Measurements from ENCODE around the gene DCAF15.

The DCAF15 gene

DNA sequence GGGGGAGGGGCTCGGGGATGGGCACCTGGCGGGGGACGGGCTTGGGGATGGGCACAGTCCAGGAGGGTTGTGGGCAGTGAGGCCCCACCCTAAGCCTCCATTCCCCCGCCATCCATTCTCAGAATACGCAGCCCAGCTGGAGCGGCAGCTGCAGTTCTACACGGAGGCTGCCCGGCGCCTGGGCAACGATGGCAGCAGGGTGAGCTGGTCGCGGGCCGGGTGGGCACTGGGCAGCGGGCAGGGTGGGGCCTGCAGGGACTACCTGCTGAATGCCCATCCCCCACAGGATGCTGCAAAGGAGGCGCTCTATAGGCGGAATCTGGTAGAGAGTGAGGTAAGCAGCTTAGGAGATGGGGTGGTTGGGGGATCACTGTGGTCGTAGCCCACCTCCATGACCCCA, 22.4 kb upstream of the DCAF15 start:
- DNase-seq (ENCODE audit: low read depth in 1 of 2, low spot score in 1 of 2), result no peak

DNA sequence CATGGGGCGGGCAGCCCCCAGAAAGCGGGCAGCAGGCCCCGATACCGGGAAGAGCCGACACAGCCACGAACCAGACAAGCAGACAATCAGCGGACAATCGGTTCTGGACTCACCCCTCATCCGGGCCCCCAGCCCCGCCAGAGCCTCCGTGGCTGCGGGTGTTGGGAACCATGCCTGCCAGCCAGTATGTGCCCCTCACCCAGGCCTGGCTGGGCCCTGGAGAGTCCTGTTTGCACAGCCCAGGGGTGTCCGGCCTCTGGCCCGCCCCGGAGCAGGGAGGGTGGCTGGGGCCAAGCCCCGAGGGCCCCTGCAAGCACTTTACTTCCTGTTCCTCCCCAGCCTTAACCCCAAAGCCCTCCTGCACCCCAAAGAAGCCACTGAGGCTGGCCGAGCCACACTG, 21.9 kb upstream of the DCAF15 start:
- DNase-seq (ENCODE audit: low read depth in 1 of 2, low spot score in 1 of 2), result no peak

DNA sequence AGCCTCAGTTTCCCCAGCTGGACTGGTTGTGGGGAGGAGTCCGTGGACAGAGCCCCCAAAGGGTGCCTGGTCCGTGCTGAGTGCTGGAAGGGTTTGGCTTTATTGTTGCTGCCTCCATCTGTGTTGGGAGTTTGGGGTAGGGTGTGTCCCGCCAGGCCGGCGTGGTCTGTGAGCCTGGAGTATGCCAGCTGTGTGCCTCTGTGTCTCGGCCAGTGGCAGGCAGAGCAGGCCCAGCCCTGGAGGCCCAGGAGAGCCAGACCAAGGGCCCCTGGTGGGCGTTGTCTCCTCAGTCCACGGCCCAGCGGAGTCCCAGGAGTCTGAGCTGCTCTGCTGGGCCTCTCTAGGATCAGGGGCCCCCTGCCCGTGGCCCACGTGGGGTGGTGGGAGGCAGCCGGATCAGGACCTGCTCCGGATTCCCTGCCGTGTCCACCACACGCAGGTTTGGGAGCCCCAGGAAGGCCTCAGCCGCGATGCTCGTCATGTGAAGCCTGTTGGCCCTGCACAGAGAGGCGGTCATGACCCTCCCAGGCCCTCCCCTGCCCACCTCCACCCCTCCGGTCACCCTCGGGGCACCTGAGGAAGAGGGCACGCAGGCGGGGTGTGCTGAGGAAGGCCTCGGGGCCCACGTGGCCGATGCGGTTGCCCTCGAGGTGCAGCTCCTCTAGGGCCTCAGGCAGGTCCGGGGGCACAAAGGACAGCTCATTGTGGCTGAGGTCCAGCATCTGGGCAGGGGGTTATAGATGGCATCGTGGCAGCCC, 20.7 kb upstream of the DCAF15 start:
- no peak for DNase-seq (ENCODE audit: low read depth in 1 of 2, low spot score in 1 of 2)

DNA sequence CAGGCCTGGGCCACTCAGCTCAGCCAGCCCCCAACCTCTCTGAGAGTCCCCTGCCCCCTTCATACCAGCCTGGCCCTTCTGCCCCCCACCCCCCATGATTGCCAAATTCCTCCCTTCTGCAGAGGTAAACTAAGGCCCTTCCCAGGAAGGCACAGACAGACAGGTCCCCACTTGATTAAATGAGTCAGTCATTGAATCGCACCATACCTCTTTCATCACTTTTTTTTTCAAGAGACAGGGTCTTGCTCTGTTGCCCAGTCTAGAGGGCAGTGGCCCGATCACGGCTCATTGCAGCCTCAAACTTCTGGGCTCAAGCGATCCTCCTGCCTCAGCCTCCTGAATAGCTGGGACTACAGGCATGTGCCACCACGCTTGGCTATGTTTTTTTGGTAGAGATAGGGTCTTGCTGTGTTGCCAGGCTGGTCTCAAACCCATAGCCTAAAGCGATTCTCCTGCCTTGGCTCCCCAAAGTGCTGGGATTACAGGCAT, 20.1 kb upstream of the DCAF15 start:
- no peak for DNase-seq (ENCODE audit: low read depth in 1 of 2, low spot score in 1 of 2)

DNA sequence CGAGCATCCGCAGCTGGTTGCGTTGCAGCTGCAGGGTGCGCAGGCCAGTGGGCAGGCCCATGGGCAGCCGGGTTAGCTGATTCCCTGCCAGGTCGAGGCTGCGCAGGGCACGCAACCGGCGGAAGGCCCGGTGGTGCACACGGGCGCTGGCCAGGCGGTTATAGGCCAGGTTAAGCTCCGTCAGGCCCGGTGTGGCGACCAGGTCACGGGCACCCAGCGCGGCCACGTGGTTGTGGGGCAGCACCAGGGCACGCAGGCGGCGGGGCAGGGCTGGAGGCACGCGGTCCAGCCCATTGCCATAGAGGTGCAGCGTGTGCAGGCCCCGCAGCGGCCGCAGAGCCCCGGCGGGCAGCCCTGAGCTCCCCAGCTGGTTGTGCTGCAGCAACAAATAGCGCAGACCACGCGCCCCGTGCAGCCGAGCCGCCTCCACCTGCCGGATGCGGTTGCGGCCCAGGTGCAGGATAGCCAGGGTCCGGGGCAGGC, 19.4 kb upstream of the DCAF15 start:
- DNase-seq (ENCODE audit: low read depth in 1 of 2, low spot score in 1 of 2), result no peak

DNA sequence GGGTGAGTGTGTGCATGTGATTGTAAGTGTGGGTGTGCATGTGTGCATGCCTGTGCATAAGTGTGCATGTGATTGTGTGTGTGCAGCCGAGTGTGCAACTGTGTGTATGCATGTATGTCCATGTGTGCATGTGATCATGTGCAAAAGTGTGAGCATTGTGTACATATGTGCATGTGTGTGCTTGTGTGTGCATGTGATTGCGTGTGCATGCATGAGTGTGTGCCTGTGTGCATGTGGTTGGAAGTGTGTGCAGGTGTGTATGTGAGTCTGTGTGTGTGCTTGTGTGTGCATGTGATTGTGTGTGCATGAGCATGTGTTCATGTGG, 17.6 kb upstream of the DCAF15 start:
- no peak for DNase-seq (ENCODE audit: low read depth in 1 of 2, low spot score in 1 of 2)

DNA sequence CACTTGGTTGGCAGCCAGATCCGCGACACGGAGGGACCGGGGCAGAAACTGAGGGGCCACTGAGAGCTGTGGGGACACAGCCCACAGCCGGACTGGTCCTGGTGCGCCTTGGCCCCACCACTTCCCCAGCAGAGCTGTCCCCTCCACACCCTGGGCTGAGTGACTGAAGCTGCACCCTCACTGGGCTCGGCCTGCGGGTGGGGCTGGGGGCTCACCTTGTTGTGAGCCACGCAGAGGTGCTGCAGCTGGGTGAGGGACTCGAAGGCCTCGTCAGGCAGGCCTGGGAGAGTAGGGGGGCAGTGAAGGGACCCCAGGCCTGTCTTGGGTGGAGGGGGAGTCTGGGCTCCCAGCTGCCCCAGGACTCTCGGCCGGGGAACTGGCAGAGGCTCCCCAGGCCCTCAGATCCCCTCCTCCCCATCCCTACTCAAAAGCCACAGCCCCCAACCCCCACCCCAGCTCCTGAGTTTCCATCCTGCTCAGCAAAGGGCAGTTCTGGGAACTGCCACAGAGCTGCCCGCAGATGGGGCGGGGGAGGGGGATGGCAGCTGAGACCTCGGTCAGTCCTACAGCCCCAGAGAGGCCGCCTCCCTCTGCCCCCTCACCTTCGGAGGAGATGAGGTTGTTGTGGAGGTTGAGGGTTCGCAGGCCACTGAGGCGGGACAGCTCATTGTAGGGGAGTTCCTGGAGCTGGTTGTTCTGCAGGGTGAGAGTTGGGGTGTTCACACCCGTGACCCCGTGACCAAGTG, 16.4 kb upstream of the DCAF15 start:
- DNase-seq (ENCODE audit: low read depth in 1 of 2, low spot score in 1 of 2), result no peak

DNA sequence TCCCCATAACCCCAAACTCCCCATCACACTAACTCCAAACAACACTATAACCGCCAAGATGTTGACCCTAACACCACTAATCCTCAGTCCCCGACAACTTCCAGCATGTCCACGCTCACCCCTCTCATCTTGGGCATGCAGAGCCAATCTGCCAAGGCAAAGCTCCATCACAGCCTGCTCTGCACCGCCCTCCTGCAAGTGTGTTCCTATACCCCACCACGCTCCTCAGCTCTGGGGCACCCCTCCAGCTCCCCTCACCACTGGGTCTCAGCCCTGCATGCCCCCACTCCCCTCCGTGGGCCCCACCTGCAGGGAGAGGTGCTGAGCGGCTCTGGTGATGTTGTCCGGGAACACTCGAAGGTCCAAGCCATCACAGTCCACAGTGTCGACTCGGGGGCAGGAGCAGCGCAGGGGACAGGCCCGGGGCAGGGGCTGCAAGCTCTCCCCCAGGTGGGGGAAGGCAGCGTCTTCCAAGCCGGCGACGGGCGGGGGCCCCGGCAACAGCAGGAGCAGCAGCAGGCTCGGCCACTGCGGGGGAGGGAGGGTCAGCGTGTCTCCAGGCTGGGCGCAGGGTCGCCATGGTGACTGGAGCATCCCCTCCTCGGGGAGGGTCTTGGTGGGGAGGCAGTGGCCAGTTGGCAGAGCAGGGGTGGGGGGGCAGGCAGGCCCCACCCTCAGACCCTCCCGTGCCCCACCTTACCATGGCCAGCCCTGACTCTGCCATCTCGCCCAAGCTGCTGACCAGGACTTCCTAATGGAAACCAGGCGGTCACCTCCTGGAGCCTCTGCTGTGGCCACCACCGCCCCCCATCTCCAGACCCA, 14.6 kb upstream of the DCAF15 start:
- no peak for DNase-seq (ENCODE audit: low read depth in 1 of 2, low spot score in 1 of 2)

DNA sequence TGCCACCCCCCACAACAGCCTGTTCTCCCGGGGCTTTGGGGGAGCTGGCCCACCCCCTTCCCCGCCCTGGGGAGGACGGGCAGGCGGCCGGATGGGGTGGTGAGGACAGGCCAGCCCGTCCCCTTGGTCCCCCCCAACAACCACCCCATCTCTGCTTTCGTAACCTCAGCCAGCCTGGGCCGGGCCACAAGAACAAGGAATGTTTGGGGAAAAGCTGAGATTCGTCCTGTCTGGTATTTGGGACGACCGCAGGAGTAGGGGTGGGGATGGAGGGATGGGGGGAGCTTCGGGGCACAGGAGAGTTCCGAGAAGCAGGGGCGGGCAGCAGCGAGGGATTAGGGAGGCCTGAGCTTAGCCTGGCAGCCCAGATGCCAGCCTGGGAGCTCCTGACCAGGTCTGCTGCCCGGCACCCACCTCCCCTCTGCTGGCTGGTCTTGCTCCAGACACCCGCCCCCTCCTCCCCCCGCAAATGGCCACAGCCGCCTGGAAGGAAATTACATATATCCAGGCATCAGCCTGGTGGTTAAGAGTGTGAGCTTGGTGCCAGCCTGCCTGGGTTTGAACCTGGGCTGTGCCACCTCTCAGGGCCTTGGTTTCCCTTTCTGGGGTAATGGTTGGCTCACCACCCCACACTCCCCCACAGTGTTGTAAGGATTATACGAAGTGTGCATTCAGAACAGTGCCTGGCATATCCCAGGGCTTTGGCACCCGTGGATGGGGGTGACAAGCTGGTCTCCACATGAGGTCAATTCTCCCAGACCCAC, 13.8 kb upstream of the DCAF15 start, which contains the start of gene PODNL1:
PODNL1 (minus strand) TSS at position 117 of the 764 bp plus-strand sequence. CDS start 236 bp downstream, outside the sequence.
- no peak for DNase-seq (ENCODE audit: low read depth in 1 of 2, low spot score in 1 of 2)

DNA sequence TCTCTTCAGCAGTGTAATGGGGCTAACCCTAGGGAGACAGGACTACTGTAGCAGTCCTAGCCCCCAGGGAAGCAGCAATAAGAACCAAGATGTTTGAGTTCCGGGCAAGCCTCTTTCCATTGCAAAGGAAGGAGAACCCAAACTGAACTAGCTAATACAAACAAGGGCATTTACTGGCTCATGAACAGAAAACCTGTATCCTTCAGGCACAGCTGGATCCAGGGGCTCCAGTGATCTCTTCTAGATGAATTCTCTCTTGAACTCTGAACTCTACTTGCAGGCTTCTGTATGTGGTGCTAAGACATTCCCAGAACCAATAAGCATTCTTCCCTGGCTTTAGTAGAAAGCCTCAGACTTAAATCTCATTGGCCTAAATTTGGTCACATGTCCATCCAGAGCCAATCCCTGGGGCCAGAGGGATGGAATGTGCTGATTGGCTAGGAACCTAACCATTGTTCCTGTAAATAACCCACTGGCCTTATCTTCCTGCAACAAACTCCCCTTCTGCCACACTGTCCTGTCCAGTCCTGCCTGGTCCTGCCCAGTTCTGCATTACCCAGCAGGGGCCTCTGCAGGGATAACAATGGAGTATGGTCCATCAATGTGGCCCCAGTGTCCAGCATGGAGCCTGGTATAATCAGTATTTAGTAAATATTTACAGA, 10.2 kb upstream of the DCAF15 start:
- no peak for DNase-seq (ENCODE audit: low read depth in 1 of 2, low spot score in 1 of 2)

DNA sequence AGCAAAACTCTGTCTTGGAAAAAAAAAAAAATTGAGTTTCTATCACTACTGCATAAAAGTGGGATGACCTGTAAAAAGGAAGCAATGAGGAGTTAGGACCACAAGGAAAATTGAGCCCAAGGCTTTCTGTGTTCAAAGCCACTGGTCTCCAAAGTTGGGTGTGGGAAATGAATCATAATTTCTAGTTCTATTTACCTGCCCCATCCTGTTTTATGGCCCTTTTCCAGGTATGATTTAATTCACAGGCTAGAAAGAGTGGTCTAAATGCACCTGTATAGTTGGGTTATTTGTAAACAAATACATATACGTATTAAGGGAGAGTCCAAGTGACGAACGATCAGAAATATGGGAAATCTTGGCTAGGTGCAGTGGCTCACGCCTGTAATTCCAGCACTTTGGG, 5.9 kb upstream of the DCAF15 start:
- DNase-seq (ENCODE audit: low read depth in 1 of 2, low spot score in 1 of 2), result no peak

DNA sequence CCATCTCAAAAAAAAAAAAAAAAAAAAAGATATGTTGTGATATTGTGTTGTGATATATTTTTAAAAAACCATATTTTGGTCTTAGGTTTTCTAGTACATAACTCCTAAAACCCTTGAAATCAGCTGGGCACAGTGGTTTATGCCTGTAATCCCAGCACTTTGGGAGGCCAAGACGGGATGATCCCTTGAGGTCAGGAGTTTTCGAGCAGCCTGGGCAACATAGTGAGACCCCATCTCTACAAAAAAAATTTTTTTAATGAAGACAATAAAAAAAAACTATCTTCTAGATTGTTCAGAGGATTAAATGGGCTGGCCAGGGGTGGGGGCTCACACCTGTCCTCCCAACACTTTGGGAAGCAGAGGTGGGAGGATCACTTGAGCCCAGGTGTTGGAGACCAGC, 1.3 kb upstream of the DCAF15 start:
- DNase-seq (ENCODE audit: low read depth in 1 of 2, low spot score in 1 of 2), result no peak

DNA sequence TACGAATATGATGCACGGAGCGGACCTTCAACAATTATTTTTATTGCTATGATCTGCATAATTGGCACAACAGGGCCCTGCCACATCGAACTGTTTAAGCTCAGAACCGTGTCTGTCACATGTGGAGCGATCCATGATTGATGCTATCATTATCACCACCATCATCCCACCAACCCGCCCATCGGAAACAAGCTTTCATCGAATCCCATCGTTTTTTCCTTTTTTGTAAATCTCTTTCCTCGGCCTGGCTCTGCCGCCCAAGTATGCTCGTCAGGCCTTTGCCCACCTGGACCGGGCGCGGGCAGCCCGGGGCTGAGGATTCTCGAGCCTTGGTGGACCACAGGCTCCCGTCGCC, 533 bp upstream of the DCAF15 start:
- no peak for DNase-seq (ENCODE audit: low read depth in 1 of 2, low spot score in 1 of 2)

DNA sequence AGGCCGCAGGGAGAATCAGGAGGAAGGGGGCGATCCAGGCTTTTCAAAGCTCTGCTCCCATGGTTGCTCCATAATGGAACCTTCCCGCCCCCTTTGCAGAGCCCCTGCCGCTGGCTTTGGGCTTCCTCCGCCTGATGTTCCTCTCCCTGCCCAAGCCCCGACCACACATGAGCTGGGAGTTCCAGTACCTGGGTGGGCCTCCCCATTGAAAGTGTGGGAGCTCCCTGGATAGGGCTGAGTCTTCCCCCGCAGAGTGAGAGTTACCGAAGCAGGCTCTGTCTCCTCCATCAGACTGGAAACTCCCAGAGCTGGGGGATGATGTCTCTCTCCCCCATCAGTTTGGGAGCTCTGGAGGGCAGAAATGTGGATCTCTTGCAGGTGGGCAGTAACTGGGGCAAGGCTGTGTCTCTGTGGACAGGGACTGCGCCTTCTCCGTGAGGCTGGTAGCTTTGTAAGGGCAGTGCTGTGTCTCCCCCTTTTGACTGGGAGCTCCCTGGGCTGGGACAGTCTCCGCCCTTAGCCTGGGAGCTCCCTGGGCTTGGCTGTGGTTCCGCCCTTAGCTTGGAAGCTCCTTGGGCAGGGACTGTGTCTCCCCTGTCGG, 722 bp downstream of the DCAF15 start:
- no peak for DNase-seq (ENCODE audit: low read depth in 1 of 2, low spot score in 1 of 2)

DNA sequence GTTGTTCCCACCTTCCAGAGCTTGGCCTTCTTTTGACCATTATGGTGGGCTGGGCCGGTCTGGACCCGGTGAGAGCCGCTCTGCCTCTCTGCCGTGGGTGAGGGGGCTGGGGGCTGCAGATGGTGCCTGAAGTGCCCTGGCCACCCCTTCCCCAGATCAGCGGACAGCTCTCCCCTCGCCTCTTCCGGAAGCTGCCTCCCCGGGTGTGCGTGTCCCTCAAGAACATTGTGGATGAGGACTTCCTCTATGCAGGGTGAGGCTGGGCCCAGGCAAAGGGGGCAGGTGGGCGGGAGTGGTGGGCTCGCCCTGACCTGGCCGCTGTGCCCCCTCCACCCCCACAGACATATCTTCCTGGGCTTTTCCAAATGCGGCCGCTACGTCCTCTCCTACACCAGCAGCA, 1.9 kb downstream of the DCAF15 start:
- DNase-seq (ENCODE audit: low read depth in 1 of 2, low spot score in 1 of 2), result no peak

DNA sequence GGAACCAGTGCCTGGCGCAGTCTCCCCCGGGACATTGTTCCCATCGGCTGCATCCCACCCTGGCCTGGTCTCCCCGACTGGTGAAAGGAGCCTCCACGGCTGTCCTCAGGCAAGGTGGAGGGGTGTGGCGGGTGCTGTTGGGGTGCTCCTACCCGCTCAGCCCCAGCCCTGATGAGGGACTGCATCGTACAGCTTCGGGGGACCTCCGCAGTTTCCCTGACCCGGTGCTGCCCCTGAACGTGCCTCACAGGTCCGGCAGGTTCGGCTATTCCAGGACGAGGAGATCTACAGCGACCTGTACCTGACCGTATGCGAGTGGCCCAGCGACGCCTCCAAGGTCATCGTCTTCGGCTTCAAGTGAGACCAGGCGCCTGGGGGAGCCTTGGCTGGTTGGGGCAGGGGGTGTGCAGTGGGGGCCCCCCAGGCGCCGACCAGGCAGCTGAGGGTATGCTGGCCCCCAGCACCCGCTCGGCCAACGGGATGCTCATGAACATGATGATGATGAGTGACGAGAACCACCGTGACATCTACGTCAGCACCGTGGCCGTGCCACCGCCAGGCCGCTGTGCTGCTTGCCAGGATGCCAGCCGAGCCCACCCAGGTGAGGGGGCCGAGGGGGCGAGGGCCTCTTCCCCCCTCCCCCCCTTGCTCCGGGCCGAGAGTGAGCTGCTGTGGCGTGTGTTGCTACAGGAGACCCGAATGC, 3.5 kb downstream of the DCAF15 start:
- no peak for DNase-seq (ENCODE audit: low read depth in 1 of 2, low spot score in 1 of 2)

DNA sequence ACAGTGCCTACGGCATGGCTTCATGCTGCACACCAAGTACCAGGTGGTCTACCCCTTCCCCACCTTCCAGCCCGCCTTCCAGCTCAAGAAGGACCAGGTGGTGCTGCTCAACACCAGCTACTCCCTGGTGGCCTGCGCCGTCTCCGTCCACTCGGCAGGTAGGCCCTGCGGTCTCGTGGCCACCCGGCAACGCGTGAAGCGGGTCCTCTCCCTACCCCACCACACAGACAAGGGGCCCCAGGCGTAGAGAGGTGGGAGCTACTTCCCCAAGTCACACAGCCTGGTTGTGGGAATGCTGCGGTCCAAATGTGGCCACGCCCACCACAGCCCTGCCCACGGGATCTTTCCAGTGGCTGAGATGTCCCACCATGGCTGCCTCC, 4.0 kb downstream of the DCAF15 start:
- DNase-seq (ENCODE audit: low read depth in 1 of 2, low spot score in 1 of 2), result no peak

DNA sequence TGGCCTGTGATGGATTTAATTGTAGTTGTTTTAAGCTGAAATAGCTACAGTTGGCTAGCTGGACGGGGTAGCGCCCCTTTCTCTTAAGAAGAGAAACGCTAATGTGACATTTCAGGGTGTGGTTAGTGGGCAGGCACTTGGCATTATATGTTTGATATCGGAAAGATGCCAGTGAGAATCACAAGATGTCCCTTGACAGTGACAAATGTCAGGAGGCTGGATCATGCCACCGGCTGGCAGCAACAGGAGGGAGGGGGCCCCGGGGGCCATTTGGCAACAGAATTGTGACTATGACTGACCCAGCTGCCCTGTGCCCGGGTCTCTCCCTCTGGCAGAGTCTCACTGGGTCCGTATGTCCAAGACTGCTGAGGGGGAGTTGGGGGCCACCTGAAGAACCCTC, 4.7 kb downstream of the DCAF15 start:
- DNase-seq (ENCODE audit: low read depth in 1 of 2, low spot score in 1 of 2), result no peak

DNA sequence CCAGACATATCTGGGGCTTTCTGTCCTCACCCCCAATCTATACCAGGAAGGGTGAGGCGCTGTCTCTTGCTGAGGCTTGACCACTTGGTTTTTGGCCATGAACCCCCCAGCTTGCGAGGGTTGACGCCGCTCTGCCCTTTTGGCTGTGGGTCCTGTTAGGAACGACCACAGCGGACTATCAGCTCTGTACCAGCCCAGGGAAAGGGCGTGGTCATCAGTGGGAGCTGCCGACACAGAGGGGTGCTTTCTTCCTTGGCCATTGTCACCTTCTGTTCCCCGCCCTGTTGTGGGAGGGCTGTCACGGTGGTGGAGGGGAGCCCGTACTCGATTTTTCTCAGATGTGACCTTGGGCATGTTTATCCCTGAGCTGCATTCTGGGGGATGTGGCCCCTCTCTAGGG, 5.7 kb downstream of the DCAF15 start:
- no peak for DNase-seq (ENCODE audit: low read depth in 1 of 2, low spot score in 1 of 2)

All from stimulated activated CD4-positive, alpha-beta T cell treated with anti-CD3 and anti-CD28 coated beads, Interleukin-15, amount 100 ng/mL, for 1 hour (primary cell).